ENCODE measurements around the gene GPRIN1. TPM values are rescaled to one million over a fixed set of nuclear protein-coding genes. Genes with fewer than 3 reads are reported as not detected.
"Not testable (repeated sequence)": the region's sequence is repeated elsewhere in the genome, so short reads cannot be mapped to it uniquely, and the experiment has no call there.

Gene GPRIN1
- total RNA-seq, 1 donor from 2014 or later, result 1.9 TPM

- peak; percentile 7 for ATAC-seq
Measured at GRCh38 chr5:176596069-176596644, 13.8 kb downstream of the GPRIN1 start.

GRCh38 chr5:176595386-176595943, 14.5 kb downstream of the GPRIN1 start:
- ATAC-seq, result no peak

GRCh38 chr5:176594554-176594953, 15.4 kb downstream of the GPRIN1 start:
- no peak for ATAC-seq

- no peak for ATAC-seq
Measured at GRCh38 chr5:176593273-176593869, 16.6 kb downstream of the GPRIN1 start.

- no peak for ATAC-seq
Measured at GRCh38 chr5:176592573-176592972, 17.4 kb downstream of the GPRIN1 start.

- ATAC-seq, result not testable (repeated sequence)
Measured at GRCh38 chr5:176591667-176592066, 18.3 kb downstream of the GPRIN1 start.

- peak; percentile 65 for ATAC-seq
Measured at GRCh38 chr5:176590035-176590717, 19.8 kb downstream of the GPRIN1 start.

- no peak for ATAC-seq
Measured at GRCh38 chr5:176589039-176589769, 20.8 kb downstream of the GPRIN1 start.

- no peak for ATAC-seq
Measured at GRCh38 chr5:176588297-176588696, 21.7 kb downstream of the GPRIN1 start.

GRCh38 chr5:176587398-176587797, 22.6 kb downstream of the GPRIN1 start:
- no peak for ATAC-seq

- ATAC-seq, result no peak
Measured at GRCh38 chr5:176583076-176583475, 26.9 kb downstream of the GPRIN1 start.

- ATAC-seq, result no peak
Measured at GRCh38 chr5:176581361-176581760, 28.6 kb downstream of the GPRIN1 start.

GRCh38 chr5:176579323-176579722, 30.6 kb downstream of the GPRIN1 start:
- no peak for ATAC-seq

GRCh38 chr5:176578391-176578808, 31.6 kb downstream of the GPRIN1 start:
- peak; percentile 85 for ATAC-seq

GRCh38 chr5:176577312-176578176, 32.4 kb downstream of the GPRIN1 start:
- ATAC-seq, result no peak

- no peak for ATAC-seq
Measured at GRCh38 chr5:176575488-176576422, 34.2 kb downstream of the GPRIN1 start.

GRCh38 chr5:176575066-176575465, 34.9 kb downstream of the GPRIN1 start:
- no peak for ATAC-seq

- no peak for ATAC-seq
Measured at GRCh38 chr5:176574297-176574591, 35.7 kb downstream of the GPRIN1 start.

- peak; percentile 54 for ATAC-seq
Measured at GRCh38 chr5:176573564-176574296, 36.2 kb downstream of the GPRIN1 start.

GRCh38 chr5:176570044-176570443, 39.9 kb downstream of the GPRIN1 start:
- no peak for ATAC-seq
